Measurements from ENCODE around the gene MYRIP.
"Not testable (repeated sequence)": the region's sequence is repeated elsewhere in the genome, so short reads cannot be mapped to it uniquely, and the experiment has no call there.

Gene MYRIP

GRCh38 chr3:40083066-40083465 lies 273.7 kb downstream of the MYRIP start:
- no peak for DNase-seq (ENCODE audit: low read depth)

GRCh38 chr3:40084424-40084823 lies 275.0 kb downstream of the MYRIP start:
- DNase-seq (ENCODE audit: low read depth): not testable (repeated sequence)

- DNase-seq (ENCODE audit: low read depth): no peak
Measured at GRCh38 chr3:40086890-40087883, 277.8 kb downstream of the MYRIP start.

GRCh38 chr3:40088527-40089170 lies 279.2 kb downstream of the MYRIP start:
- DNase-seq (ENCODE audit: low read depth): no peak

- no peak for DNase-seq (ENCODE audit: low read depth)
Measured at GRCh38 chr3:40096661-40097111, 287.3 kb downstream of the MYRIP start.

- no peak for DNase-seq (ENCODE audit: low read depth)
Measured at GRCh38 chr3:40097131-40098117, 288.0 kb downstream of the MYRIP start.

GRCh38 chr3:40098261-40098759 lies 288.9 kb downstream of the MYRIP start:
- DNase-seq (ENCODE audit: low read depth): no peak

GRCh38 chr3:40099871-40100270 lies 290.5 kb downstream of the MYRIP start:
- no peak for DNase-seq (ENCODE audit: low read depth)

- no peak for DNase-seq (ENCODE audit: low read depth)
Measured at GRCh38 chr3:40102182-40102581, 292.8 kb downstream of the MYRIP start.

GRCh38 chr3:40103829-40104228 lies 294.4 kb downstream of the MYRIP start:
- no peak for DNase-seq (ENCODE audit: low read depth)

GRCh38 chr3:40104441-40104840 lies 295.0 kb downstream of the MYRIP start:
- DNase-seq (ENCODE audit: low read depth): no peak

GRCh38 chr3:40108643-40109042 lies 299.2 kb downstream of the MYRIP start:
- no peak for DNase-seq (ENCODE audit: low read depth)

GRCh38 chr3:40109641-40110490 lies 300.5 kb downstream of the MYRIP start:
- no peak for DNase-seq (ENCODE audit: low read depth)

- DNase-seq (ENCODE audit: low read depth): no peak
Measured at GRCh38 chr3:40116478-40117177, 307.2 kb downstream of the MYRIP start.

GRCh38 chr3:40118091-40118490 lies 308.7 kb downstream of the MYRIP start:
- DNase-seq (ENCODE audit: low read depth): no peak

GRCh38 chr3:40120067-40120692 lies 310.8 kb downstream of the MYRIP start:
- DNase-seq (ENCODE audit: low read depth): no peak

GRCh38 chr3:40120806-40121205 lies 311.4 kb downstream of the MYRIP start:
- DNase-seq (ENCODE audit: low read depth): no peak

- DNase-seq (ENCODE audit: low read depth): no peak
Measured at GRCh38 chr3:40124918-40125317, 315.5 kb downstream of the MYRIP start.

GRCh38 chr3:40128166-40128565 lies 318.8 kb downstream of the MYRIP start:
- DNase-seq (ENCODE audit: low read depth): no peak

GRCh38 chr3:40129510-40129909 lies 320.1 kb downstream of the MYRIP start:
- DNase-seq (ENCODE audit: low read depth): no peak

Data from amniotic epithelial cell (primary cell).